HL-60 (cell line): ENCODE results near the gene PRR7.

Experiments
- GABPA ChIP-seq: IDR thresholded peaks from 2 replicates; pipeline ENCODE4 v1.6.1; 2012; ENCODE audit warnings: low read depth
- TF ChIP-seq, protein P1 (sequence below): IDR thresholded peaks from one replicate; pipeline ENCODE4 v1.5.1; 2011; ENCODE audit warnings: low read length, control low read depth, inconsistent platforms; ENCODE audit not compliant: insufficient read depth
- TF ChIP-seq, protein P2 (sequence below): IDR thresholded peaks from 2 replicates; pipeline ENCODE4 v1.6.1; 2012; ENCODE audit warnings: low read depth; ENCODE audit not compliant: insufficient replicate concordance

DNA sequence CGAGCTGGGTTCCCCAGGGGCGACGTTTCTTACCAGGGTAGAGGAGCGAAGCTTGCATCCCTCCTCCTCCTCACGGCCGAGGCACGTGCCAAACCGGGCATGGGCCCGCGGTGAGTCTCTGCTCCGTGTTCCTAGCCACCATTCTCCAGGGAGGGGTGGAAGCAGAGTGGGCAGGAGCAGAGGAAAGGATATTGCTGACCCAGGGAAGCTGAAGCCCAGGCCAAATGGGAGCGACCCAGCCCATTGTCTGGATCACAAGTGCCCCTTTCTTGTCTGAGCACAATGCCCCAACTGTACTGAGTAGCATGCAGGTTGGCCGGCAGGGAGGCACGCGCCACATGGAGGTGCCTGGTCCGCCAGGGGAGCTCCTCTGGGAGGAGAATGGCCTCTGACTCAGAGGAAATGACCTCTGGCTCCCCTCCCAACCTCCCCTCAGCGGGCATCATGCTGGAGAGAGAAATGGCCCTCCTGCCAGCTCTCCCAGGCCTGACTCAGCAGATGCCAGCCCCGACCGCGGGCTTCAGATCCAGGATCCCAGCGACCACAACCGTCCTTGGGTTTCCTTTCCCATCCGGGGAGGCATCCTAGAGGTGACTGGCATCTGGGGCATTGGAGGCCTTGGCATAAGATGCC, 1.1 kb downstream of the PRR7 start:
- TF ChIP-seq, protein P1, sequence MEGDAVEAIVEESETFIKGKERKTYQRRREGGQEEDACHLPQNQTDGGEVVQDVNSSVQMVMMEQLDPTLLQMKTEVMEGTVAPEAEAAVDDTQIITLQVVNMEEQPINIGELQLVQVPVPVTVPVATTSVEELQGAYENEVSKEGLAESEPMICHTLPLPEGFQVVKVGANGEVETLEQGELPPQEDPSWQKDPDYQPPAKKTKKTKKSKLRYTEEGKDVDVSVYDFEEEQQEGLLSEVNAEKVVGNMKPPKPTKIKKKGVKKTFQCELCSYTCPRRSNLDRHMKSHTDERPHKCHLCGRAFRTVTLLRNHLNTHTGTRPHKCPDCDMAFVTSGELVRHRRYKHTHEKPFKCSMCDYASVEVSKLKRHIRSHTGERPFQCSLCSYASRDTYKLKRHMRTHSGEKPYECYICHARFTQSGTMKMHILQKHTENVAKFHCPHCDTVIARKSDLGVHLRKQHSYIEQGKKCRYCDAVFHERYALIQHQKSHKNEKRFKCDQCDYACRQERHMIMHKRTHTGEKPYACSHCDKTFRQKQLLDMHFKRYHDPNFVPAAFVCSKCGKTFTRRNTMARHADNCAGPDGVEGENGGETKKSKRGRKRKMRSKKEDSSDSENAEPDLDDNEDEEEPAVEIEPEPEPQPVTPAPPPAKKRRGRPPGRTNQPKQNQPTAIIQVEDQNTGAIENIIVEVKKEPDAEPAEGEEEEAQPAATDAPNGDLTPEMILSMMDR = no peak
- no peak for TF ChIP-seq GABPA
- TF ChIP-seq, protein P2, sequence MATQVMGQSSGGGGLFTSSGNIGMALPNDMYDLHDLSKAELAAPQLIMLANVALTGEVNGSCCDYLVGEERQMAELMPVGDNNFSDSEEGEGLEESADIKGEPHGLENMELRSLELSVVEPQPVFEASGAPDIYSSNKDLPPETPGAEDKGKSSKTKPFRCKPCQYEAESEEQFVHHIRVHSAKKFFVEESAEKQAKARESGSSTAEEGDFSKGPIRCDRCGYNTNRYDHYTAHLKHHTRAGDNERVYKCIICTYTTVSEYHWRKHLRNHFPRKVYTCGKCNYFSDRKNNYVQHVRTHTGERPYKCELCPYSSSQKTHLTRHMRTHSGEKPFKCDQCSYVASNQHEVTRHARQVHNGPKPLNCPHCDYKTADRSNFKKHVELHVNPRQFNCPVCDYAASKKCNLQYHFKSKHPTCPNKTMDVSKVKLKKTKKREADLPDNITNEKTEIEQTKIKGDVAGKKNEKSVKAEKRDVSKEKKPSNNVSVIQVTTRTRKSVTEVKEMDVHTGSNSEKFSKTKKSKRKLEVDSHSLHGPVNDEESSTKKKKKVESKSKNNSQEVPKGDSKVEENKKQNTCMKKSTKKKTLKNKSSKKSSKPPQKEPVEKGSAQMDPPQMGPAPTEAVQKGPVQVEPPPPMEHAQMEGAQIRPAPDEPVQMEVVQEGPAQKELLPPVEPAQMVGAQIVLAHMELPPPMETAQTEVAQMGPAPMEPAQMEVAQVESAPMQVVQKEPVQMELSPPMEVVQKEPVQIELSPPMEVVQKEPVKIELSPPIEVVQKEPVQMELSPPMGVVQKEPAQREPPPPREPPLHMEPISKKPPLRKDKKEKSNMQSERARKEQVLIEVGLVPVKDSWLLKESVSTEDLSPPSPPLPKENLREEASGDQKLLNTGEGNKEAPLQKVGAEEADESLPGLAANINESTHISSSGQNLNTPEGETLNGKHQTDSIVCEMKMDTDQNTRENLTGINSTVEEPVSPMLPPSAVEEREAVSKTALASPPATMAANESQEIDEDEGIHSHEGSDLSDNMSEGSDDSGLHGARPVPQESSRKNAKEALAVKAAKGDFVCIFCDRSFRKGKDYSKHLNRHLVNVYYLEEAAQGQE = no peak
